ENCODE data around the gene ING4.

DNA sequence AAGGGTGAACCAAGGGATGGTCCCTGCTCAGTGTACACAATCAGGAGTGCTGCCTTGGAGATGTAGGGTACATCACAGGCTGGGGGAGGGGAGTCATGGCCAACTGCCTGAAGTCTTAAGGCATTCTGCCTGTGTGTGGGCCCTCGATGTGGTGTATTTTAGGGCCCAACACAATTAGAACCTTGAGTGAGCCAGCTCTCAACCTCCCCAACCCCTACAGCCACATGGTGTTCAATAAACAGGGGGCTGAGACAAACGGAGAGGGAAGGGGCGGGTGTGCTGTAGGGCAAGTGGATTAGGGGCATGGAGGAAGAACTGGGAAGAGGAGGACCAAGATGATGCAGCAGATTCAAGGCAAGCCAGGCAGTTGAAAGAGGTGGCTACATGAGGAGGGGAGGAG, 47.1 kb downstream of the ING4 start:
- TF ChIP-seq, protein P1, sequence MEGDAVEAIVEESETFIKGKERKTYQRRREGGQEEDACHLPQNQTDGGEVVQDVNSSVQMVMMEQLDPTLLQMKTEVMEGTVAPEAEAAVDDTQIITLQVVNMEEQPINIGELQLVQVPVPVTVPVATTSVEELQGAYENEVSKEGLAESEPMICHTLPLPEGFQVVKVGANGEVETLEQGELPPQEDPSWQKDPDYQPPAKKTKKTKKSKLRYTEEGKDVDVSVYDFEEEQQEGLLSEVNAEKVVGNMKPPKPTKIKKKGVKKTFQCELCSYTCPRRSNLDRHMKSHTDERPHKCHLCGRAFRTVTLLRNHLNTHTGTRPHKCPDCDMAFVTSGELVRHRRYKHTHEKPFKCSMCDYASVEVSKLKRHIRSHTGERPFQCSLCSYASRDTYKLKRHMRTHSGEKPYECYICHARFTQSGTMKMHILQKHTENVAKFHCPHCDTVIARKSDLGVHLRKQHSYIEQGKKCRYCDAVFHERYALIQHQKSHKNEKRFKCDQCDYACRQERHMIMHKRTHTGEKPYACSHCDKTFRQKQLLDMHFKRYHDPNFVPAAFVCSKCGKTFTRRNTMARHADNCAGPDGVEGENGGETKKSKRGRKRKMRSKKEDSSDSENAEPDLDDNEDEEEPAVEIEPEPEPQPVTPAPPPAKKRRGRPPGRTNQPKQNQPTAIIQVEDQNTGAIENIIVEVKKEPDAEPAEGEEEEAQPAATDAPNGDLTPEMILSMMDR (IDR thresholded peaks at IDR 0.05): no peak
- TF ChIP-seq EP300 (IDR thresholded peaks at IDR 0.05): no peak

Data from stomach (tissue), 4 donors.